NCI-H345 treated with DMSO at 0.1 percent for 48 hours (cell line): ENCODE measurements around the gene TICRR.

ENCODE experiments used
- DNase-seq: peaks from one replicate; lab custom pipeline; 2025; ENCODE audit not compliant: unreplicated experiment; lab: John Stamatoyannopoulos, UW

Gene TICRR

GRCh38 chr15:89672221-89673164 lies 97.2 kb downstream of the TICRR start:
- no peak for DNase-seq

DNA sequence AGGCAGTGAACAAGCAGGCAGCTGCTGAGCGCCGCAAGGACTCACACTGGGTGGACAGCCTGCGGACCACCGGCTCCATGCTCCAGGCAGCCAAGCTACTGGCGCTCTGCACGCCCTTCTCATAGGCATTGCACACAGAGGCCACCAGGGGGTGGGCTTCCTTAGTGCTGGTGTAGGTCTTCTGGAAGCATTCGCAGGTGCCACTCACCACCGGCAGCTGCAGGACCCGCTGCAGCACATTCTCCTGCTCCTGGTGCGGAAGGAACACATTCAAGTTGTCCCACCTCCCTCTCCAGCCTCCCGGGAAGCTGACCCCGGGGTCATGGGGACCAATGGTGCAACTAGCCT lies 97.9 kb downstream of the TICRR start:
- no peak for DNase-seq

DNA sequence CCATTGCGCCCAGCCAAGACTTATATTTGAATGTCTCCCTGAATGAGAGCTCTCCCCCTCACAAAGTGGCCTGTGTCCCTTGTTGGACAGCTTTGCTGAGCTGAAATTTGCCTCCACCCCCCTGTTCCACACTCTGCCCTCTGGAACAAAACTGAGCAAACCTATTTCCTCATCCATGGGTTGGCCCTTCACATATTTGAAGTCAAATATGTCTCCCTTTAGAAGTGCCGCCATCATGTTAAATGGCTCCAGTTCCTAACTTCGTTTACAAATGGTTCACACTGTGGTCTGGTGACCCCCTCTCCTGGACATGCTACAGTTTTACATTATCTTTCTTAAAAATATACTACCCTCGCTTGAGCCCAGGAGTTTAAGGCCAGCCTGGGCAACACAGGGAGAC lies 99.3 kb downstream of the TICRR start:
- no peak for DNase-seq

DNA sequence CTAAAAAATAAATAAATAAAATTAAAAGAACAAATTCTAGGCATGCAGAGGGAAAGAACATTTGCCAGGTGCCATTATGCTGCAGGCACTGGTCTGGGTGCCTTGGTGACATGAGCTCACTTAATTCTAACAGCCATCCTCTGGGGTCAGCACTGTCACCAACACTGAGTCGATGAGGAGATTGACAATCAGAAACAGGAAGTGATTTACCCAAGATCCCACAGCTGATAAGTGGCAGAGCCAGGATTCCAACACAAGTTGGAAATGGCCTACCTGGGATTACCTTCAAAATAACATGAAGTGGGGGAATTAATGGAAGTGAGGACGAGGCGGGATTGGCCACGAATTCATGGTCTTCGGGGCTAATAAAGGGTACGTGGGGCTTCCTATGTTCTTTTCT lies 100.3 kb downstream of the TICRR start:
- DNase-seq: no peak

GRCh38 chr15:89677381-89677780 lies 102.1 kb downstream of the TICRR start:
- DNase-seq: no peak
